ENCODE results near the gene VPS52.

The VPS52 gene

GRCh38 chr6:33292996-33293682, 21.5 kb upstream of the VPS52 start:
- no peak for DNase-seq
- H3K4me1 ChIP-seq (ENCODE audit: control insufficient read depth, low read depth, low read length): no peaks in the 10 kb centered on the region
- no peak overlapping the region for H3K23ac ChIP-seq (ENCODE audit: low read length)
- H2BK5ac ChIP-seq (ENCODE audit: low read length): no peak overlapping the region
- H3K4ac ChIP-seq (ENCODE audit: low read depth, low read length): no peak overlapping the region
- H3K36me3 ChIP-seq (ENCODE audit: control insufficient read depth, insufficient read depth, low read length): peaks cover 2% of the 10 kb centered on the region
- H3K79me1 ChIP-seq (ENCODE audit: low read length): peaks cover 21% of the 10 kb centered on the region
- no CpG with 5 or more reads among the region's 16 CpGs for WGBS (ENCODE audit: extremely low coverage, insufficient coverage, low lambda C conversion rate)
- H3K18ac ChIP-seq (ENCODE audit: low read length): no peak overlapping the region
- H4K8ac ChIP-seq (ENCODE audit: low read depth, low read length): no peak overlapping the region
- H3K79me2 ChIP-seq (ENCODE audit: control insufficient read depth, insufficient read depth, low read length): peaks cover 20% of the 10 kb centered on the region
- no peak overlapping the region for H2BK15ac ChIP-seq (replicated peaks; ENCODE audit: low read depth)
- H3K27me3 ChIP-seq (ENCODE audit: insufficient read depth, low read length, poor library complexity): no peaks in the 10 kb centered on the region
- no peak overlapping the region for H4K5ac ChIP-seq (ENCODE audit: low read length)
- no peak overlapping the region for H2AK5ac ChIP-seq (ENCODE audit: low read length)
- H2BK120ac ChIP-seq (ENCODE audit: low read depth, low read length): no peak overlapping the region
- H3K56ac ChIP-seq (ENCODE audit: low read length): no peak overlapping the region
- H3K9ac ChIP-seq (ENCODE audit: low read length): no peak overlapping the region
- H3K27ac ChIP-seq (ENCODE audit: low read depth, low read length): no peak overlapping the region
- H3K4me2 ChIP-seq (ENCODE audit: low read length): no peak overlapping the region
- H3K4me3 ChIP-seq (ENCODE audit: low read length): no peak overlapping the region

DNA sequence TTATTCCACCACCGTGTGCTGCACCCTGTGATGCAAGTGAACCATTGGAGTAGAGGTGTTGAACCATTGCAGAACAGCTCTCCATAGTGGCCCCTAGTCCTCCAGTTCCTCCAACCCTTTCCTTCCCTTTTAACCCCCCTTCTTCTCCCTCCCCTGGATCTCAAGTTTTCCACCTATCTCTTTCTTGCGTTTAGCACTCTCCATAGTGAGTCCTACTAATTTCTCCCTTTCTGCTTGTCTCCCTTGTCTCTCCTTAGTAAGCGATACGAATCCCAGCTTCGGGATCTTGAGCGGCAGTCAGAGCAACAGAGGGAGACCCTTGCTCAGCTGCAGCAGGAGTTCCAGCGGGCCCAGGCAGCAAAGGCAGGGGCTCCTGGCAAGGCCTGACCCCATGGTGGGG, 18.8 kb upstream of the VPS52 start:
- no peak overlapping the region for H3K18ac ChIP-seq (ENCODE audit: low read length)
- WGBS (ENCODE audit: extremely low coverage, insufficient coverage, low lambda C conversion rate): no CpG with 5 or more reads among the region's 7 CpGs
- H3K56ac ChIP-seq (ENCODE audit: low read length): peak overlapping the region; percentile 90
- no peak overlapping the region for H4K5ac ChIP-seq (ENCODE audit: low read length)
- no peak for DNase-seq
- peak overlapping the region; percentile 85 for H3K9ac ChIP-seq (ENCODE audit: low read length)
- peaks cover 3% of the 10 kb centered on the region for H3K36me3 ChIP-seq (ENCODE audit: control insufficient read depth, insufficient read depth, low read length)
- no peak overlapping the region for H2BK15ac ChIP-seq (replicated peaks; ENCODE audit: low read depth)
- no peak overlapping the region for H4K8ac ChIP-seq (ENCODE audit: low read depth, low read length)
- H3K79me2 ChIP-seq (ENCODE audit: control insufficient read depth, insufficient read depth, low read length): peaks cover 19% of the 10 kb centered on the region
- no peak overlapping the region for H3K27ac ChIP-seq (ENCODE audit: low read depth, low read length)
- H2BK120ac ChIP-seq (ENCODE audit: low read depth, low read length): no peak overlapping the region
- H3K4me3 ChIP-seq (ENCODE audit: low read length): no peak overlapping the region
- H3K27me3 ChIP-seq (ENCODE audit: insufficient read depth, low read length, poor library complexity): no peaks in the 10 kb centered on the region
- peaks cover 22% of the 10 kb centered on the region for H3K79me1 ChIP-seq (ENCODE audit: low read length)
- H2BK5ac ChIP-seq (ENCODE audit: low read length): no peak overlapping the region
- no peaks in the 10 kb centered on the region for H3K4me1 ChIP-seq (ENCODE audit: control insufficient read depth, low read depth, low read length)
- H3K4ac ChIP-seq (ENCODE audit: low read depth, low read length): no peak overlapping the region
- no peak overlapping the region for H3K23ac ChIP-seq (ENCODE audit: low read length)
- peak overlapping the region; percentile 87 for H3K4me2 ChIP-seq (ENCODE audit: low read length)
- H2AK5ac ChIP-seq (ENCODE audit: low read length): no peak overlapping the region

DNA sequence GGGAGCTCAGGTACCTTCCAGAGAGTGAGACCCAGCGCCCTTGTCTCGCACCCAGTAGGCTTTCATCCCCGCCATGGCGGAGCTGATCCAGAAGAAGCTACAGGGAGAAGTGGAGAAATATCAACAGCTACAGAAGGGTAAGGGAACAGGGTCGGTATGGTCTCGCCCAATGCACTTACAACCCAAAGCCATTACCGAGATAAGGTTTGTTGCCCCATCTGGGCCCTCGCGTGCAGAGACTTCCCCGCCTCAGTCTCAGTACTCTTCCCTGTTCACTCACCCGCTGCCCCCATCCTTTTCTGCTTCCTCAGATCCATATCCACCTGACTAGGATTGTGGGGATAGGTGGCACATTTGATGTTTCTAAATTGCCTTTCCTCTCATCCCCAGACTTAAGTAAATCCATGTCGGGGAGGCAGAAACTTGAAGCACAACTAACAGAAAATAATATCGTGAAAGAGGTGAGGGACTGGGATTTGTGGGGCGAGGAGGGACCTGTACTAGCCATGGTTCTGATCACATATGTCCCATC, 18.2 kb upstream of the VPS52 start:
- Histone ChIP-seq H3K79me2 (ENCODE audit: control insufficient read depth, insufficient read depth, low read length) (peaks cover 19% of the 10 kb centered on the region), H3K56ac (ENCODE audit: low read length) (peak overlapping the region; percentile 90), H2BK15ac (replicated peaks; ENCODE audit: low read depth) (no peak overlapping the region), H3K27me3 (ENCODE audit: insufficient read depth, low read length, poor library complexity) (no peaks in the 10 kb centered on the region), H3K23ac (ENCODE audit: low read length) (no peak overlapping the region), H2AK5ac (ENCODE audit: low read length) (no peak overlapping the region), H3K18ac (ENCODE audit: low read length) (no peak overlapping the region), H2BK120ac (ENCODE audit: low read depth, low read length) (no peak overlapping the region), H4K5ac (ENCODE audit: low read length) (no peak overlapping the region), H3K4me3 (ENCODE audit: low read length) (peak overlapping the region; percentile 81), H2BK5ac (ENCODE audit: low read length) (no peak overlapping the region), H3K4ac (ENCODE audit: low read depth, low read length) (peak overlapping the region; percentile 81), H3K27ac (ENCODE audit: low read depth, low read length) (no peak overlapping the region), H3K36me3 (ENCODE audit: control insufficient read depth, insufficient read depth, low read length) (peaks cover 3% of the 10 kb centered on the region), H4K8ac (ENCODE audit: low read depth, low read length) (no peak overlapping the region), H3K4me2 (ENCODE audit: low read length) (peak overlapping the region; percentile 87), H3K4me1 (ENCODE audit: control insufficient read depth, low read depth, low read length) (no peaks in the 10 kb centered on the region), H3K79me1 (ENCODE audit: low read length) (peaks cover 22% of the 10 kb centered on the region), H3K9ac (ENCODE audit: low read length) (peak overlapping the region; percentile 85)
- no peak for DNase-seq
- WGBS (ENCODE audit: extremely low coverage, insufficient coverage, low lambda C conversion rate): no CpG with 5 or more reads among the region's 14 CpGs

GRCh38 chr6:33288921-33289783, 17.5 kb upstream of the VPS52 start, which contains the start of the genes PFDN6 and WDR46:
Gene PFDN6, plus strand, starts transcription at chr6:33289601. Its CDS starts 256 bp downstream, at chr6:33289857.
Gene WDR46, minus strand, starts transcription at chr6:33289239. Its CDS starts 69 bp downstream, at chr6:33289170.
- WGBS (ENCODE audit: extremely low coverage, insufficient coverage, low lambda C conversion rate): no CpG with 5 or more reads among the region's 43 CpGs
- H3K4me3 ChIP-seq (ENCODE audit: low read length): peak within 1 kb of the TSS; percentile 88
- peak within 1 kb of the TSS; percentile 87 for H3K4me2 ChIP-seq (ENCODE audit: low read length)
- H3K27ac ChIP-seq (ENCODE audit: low read depth, low read length): no peak within 1 kb of the TSS
- H2AK5ac ChIP-seq (ENCODE audit: low read length): no peak within 1 kb of the TSS
- H3K23ac ChIP-seq (ENCODE audit: low read length): no peak within 1 kb of the TSS
- no peak within 1 kb of the TSS for H4K8ac ChIP-seq (ENCODE audit: low read depth, low read length)
- no peak within 1 kb of the TSS for H2BK15ac ChIP-seq (replicated peaks; ENCODE audit: low read depth)
- H3K27me3 ChIP-seq (ENCODE audit: insufficient read depth, low read length, poor library complexity): no peaks in the 10 kb centered on the region
- H3K79me2 ChIP-seq (ENCODE audit: control insufficient read depth, insufficient read depth, low read length): peaks cover 19% of the 10 kb centered on the region
- peak within 1 kb of the TSS; percentile 81 for H3K4ac ChIP-seq (ENCODE audit: low read depth, low read length)
- peaks cover 8% of the 10 kb centered on the region for H3K36me3 ChIP-seq (ENCODE audit: control insufficient read depth, insufficient read depth, low read length)
- H3K18ac ChIP-seq (ENCODE audit: low read length): no peak within 1 kb of the TSS
- DNase-seq: peak; percentile 95
- no peak within 1 kb of the TSS for H4K5ac ChIP-seq (ENCODE audit: low read length)
- peak within 1 kb of the TSS; percentile 90 for H3K56ac ChIP-seq (ENCODE audit: low read length)
- H2BK5ac ChIP-seq (ENCODE audit: low read length): no peak within 1 kb of the TSS
- H3K9ac ChIP-seq (ENCODE audit: low read length): peak within 1 kb of the TSS; percentile 85
- H3K4me1 ChIP-seq (ENCODE audit: control insufficient read depth, low read depth, low read length): no peaks in the 10 kb centered on the region
- H3K79me1 ChIP-seq (ENCODE audit: low read length): peaks cover 22% of the 10 kb centered on the region
- H2BK120ac ChIP-seq (ENCODE audit: low read depth, low read length): no peak within 1 kb of the TSS

DNA sequence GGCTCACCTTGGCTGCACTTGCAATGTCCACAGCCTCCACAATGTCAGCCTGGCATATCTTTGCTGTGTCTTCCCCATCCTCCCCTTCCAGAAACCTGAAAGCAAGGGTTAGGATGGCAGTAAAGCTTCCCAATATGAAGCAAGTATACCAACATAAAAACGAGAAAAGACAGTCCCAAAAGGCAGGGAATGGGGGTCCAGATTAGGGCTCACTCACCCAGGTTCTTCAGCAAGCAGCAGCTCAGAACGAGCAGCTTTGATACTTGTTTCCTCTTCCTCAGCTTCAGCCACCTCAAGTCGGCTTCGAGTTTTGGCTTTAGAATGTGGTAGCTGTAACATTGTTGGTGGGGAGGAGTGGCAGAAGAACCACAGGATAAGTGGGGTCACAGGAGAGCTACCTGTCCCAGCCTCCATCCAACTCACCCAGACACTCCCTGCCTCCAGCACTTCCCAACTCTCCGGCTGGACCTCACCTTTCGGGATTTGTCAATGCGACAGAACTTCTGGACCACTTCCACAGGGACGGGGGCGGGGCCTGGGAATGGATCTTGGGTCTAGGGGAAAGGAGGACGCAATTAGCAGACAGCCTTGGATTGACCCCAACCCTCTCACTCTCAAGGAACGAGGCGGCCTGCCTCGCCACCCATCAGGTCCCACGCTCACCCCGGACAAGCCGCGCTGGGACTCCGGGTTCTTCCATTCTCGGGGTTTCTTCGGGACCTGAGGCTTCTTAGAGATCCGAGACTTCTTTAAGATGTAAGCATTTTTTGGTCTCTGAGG, 16.7 kb upstream of the VPS52 start:
- peaks cover 8% of the 10 kb centered on the region for H3K36me3 ChIP-seq (ENCODE audit: control insufficient read depth, insufficient read depth, low read length)

More for the DNA sequence above, 16.7 kb upstream of the VPS52 start:
- no peak overlapping the region for H2BK15ac ChIP-seq (replicated peaks; ENCODE audit: low read depth)
- no peak overlapping the region for H4K5ac ChIP-seq (ENCODE audit: low read length)
- peak overlapping the region; percentile 75 for H3K4me2 ChIP-seq (ENCODE audit: low read length)
- peaks cover 22% of the 10 kb centered on the region for H3K79me1 ChIP-seq (ENCODE audit: low read length)
- no peak overlapping the region for H3K27ac ChIP-seq (ENCODE audit: low read depth, low read length)
- WGBS (ENCODE audit: extremely low coverage, insufficient coverage, low lambda C conversion rate): no CpG with 5 or more reads among the region's 21 CpGs
- no peak overlapping the region for H2BK5ac ChIP-seq (ENCODE audit: low read length)
- no peak overlapping the region for H4K8ac ChIP-seq (ENCODE audit: low read depth, low read length)
- no peak for DNase-seq
- peak overlapping the region; percentile 88 for H3K4me3 ChIP-seq (ENCODE audit: low read length)
- H3K4ac ChIP-seq (ENCODE audit: low read depth, low read length): no peak overlapping the region
- no peak overlapping the region for H2BK120ac ChIP-seq (ENCODE audit: low read depth, low read length)
- no peak overlapping the region for H3K23ac ChIP-seq (ENCODE audit: low read length)
- peak overlapping the region; percentile 86 for H3K56ac ChIP-seq (ENCODE audit: low read length)
- no peaks in the 10 kb centered on the region for H3K27me3 ChIP-seq (ENCODE audit: insufficient read depth, low read length, poor library complexity)
- H2AK5ac ChIP-seq (ENCODE audit: low read length): no peak overlapping the region
- H3K18ac ChIP-seq (ENCODE audit: low read length): no peak overlapping the region
- no peaks in the 10 kb centered on the region for H3K4me1 ChIP-seq (ENCODE audit: control insufficient read depth, low read depth, low read length)
- peak overlapping the region; percentile 83 for H3K9ac ChIP-seq (ENCODE audit: low read length)
- peaks cover 19% of the 10 kb centered on the region for H3K79me2 ChIP-seq (ENCODE audit: control insufficient read depth, insufficient read depth, low read length)
